K562 (cell line): Measurements from ENCODE around the gene CDH6. TPM values are rescaled to one million over a fixed set of nuclear protein-coding genes. Genes with fewer than 3 reads are reported as not detected.

Experiments used
- ATAC-seq: fragments of 200-7000 bp; cut with Tn5 transposase; 3 replicates; pipeline ENCODE4 v1.9.1; 2020; ENCODE audit warnings: moderate library complexity
- BruUV-seq: library from RNA; stranded (reverse); fragments of 400-500 nt; replicated peaks from 2 replicates; lab custom pipeline; 2021; lab: Mats Ljungman, UMichigan
- CTCF ChIA-PET: fragments of 300-600 bp; formaldehyde crosslinking; extraction: SDS; loops from one replicate; lab custom pipeline; 2021; ENCODE audit warnings: low intra/inter-chr PET ratio; lab: Yijun Ruan, JAX
- POLR2A ChIA-PET: fragments of 300-600, 350-650 bp; sonication (Branson Sonifier 250); formaldehyde crosslinking; extraction: SDS; loops from one replicate; lab custom pipeline; 2021; ENCODE audit warnings: antibody characterized with exemption, inconsistent platforms; lab: Yijun Ruan, JAX
- DNase-seq, 4 experiments: peaks; one replicate each; pipeline versions ENCODE4 v3.0.0 to v3.0.0-alpha.2; 2011 to 2018; ENCODE audit warnings: low spot score in 3 of 4, mixed read lengths in 3 of 4; ENCODE audit errors: extremely low read depth in 1 of 4
- FAIRE-seq: peaks from 2 replicates; lab custom pipeline; 2011; peaks lifted over from hg19 to GRCh38; lab: Jason Lieb, UNC
- H2AFZ ChIP-seq: 2 replicates; pipeline ENCODE4 v1.6.0; 2011; ENCODE audit warnings: low read depth, low read length, control low read depth, inconsistent platforms
- H3K27ac ChIP-seq: fragments of 200-600 bp; 3 replicates; pipeline ENCODE4 v1.8.0; 2011; ENCODE audit warnings: low read depth, mild to moderate bottlenecking, control low read depth, inconsistent platforms, low read length, moderate library complexity, mixed read lengths; ENCODE audit errors: extremely low read depth
- H3K27me3 ChIP-seq, 2 experiments: fragments of 300-600 bp in 1 of 2; 2 replicates in 1 of 2; 3 replicates in 1 of 2; pipeline versions ENCODE4 v1.6.0 to v1.8.0; 2011; ENCODE audit warnings: inconsistent platforms in 2 of 2, low read length in 2 of 2, mild to moderate bottlenecking in 1 of 2, mixed read lengths in 1 of 2, moderate library complexity in 1 of 2; ENCODE audit not compliant: control insufficient read depth in 2 of 2, insufficient read depth in 2 of 2
- H3K36me3 ChIP-seq: fragments of 300-600 bp; 3 replicates; pipeline ENCODE4 v1.8.0; 2011; ENCODE audit warnings: mild to moderate bottlenecking, low read length, inconsistent platforms; ENCODE audit not compliant: control insufficient read depth, insufficient read depth
- H3K4me1 ChIP-seq, 2 experiments: fragments of 200-600 bp in 1 of 2; replicated peaks in 1 of 2; 2 replicates in 1 of 2; 3 replicates in 1 of 2; pipeline versions ENCODE4 v1.5.1 to v1.8.0; 2011; ENCODE audit warnings: inconsistent platforms in 2 of 2, low read length in 2 of 2, mild to moderate bottlenecking in 1 of 2, mixed read lengths in 1 of 2, moderate library complexity in 1 of 2; ENCODE audit not compliant: control insufficient read depth in 2 of 2, insufficient read depth in 2 of 2
- H3K4me2 ChIP-seq: 2 replicates; pipeline ENCODE4 v1.6.1; 2011; ENCODE audit warnings: low read length, control low read depth, inconsistent platforms, mixed read lengths; ENCODE audit not compliant: insufficient read depth
- H3K4me3 ChIP-seq: fragments of 200-600 bp; sonication (generic), shearing (Covaris generic); 2 replicates; pipeline ENCODE4 v1.5.1; 2016; ENCODE audit warnings: control low read depth, inconsistent platforms
- H3K79me2 ChIP-seq: fragments of 200-600 bp; 3 replicates; pipeline ENCODE4 v1.8.0; 2011; ENCODE audit warnings: low read length, inconsistent platforms; ENCODE audit not compliant: control insufficient read depth, insufficient read depth
- H3K9ac ChIP-seq, 2 experiments: 2 replicates each; pipeline versions ENCODE4 v1.6.0 to v1.6.1; 2011; ENCODE audit warnings: low read depth in 2 of 2, low read length in 2 of 2, control low read depth in 1 of 2, inconsistent platforms in 1 of 2, mild to moderate bottlenecking in 1 of 2, mixed read lengths in 1 of 2; ENCODE audit not compliant: insufficient read depth in 1 of 2
- H3K9me1 ChIP-seq: one replicate; pipeline ENCODE4 v1.6.0; 2011; ENCODE audit warnings: inconsistent platforms, mild to moderate bottlenecking, low read length, moderate library complexity; ENCODE audit not compliant: control insufficient read depth, insufficient read depth
- H3K9me3 ChIP-seq: replicated peaks from 2 replicates; pipeline ENCODE4 v1.5.1; 2011; ENCODE audit warnings: low read depth, low read length, inconsistent platforms; ENCODE audit not compliant: control insufficient read depth, insufficient read depth
- H4K20me1 ChIP-seq: replicated peaks from 2 replicates; pipeline ENCODE4 v1.6.1; 2011; ENCODE audit warnings: low read length, inconsistent platforms, mixed read lengths; ENCODE audit not compliant: control insufficient read depth, insufficient read depth
- CBX2 ChIP-seq: fragments of 200-600 bp; sonication (generic); IDR thresholded peaks from one replicate; pipeline ENCODE4 v1.6.1; 2012; ENCODE audit warnings: mild to moderate bottlenecking, low read length, inconsistent platforms; ENCODE audit not compliant: insufficient read depth, poor library complexity, severe bottlenecking
- CHD2 ChIP-seq: IDR thresholded peaks from 2 replicates; pipeline ENCODE4 v1.6.1; 2011; ENCODE audit warnings: low read depth, low read length
- E2F5 ChIP-seq: sonication (generic); formaldehyde crosslinking; IDR thresholded peaks from 2 replicates; pipeline ENCODE4 v1.8.0; 2022; ENCODE audit warnings: mild to moderate bottlenecking, missing genetic modification reagents
- GABPB2 ChIP-seq: fragments of 250-450 bp; sonication (Bioruptor Pico); conservative IDR thresholded peaks from 2 replicates; pipeline ENCODE4 v1.5.1; 2021; ENCODE audit warnings: mild to moderate bottlenecking
- LCOR ChIP-seq: sonication (generic); formaldehyde crosslinking; IDR thresholded peaks from 2 replicates; pipeline ENCODE4 v1.8.0; 2022; ENCODE audit warnings: mild to moderate bottlenecking, missing genetic modification reagents
- RBM14 ChIP-seq: fragments of 200-400 bp; formaldehyde crosslinking; IDR thresholded peaks from 2 replicates; pipeline ENCODE4 v1.6.1; 2018; ENCODE audit warnings: low read depth, mild to moderate bottlenecking, low read length, moderate library complexity, borderline replicate concordance; ENCODE audit not compliant: insufficient read depth
- RFX1 ChIP-seq: fragments of 450-650 bp; IDR thresholded peaks from 2 replicates; pipeline ENCODE4 v1.6.1; 2016; ENCODE audit warnings: mild to moderate bottlenecking, moderate library complexity
- WGBS: fragments of 100-300 bp; shearing (Covaris generic); methylation state at CpG from one replicate; pipeline ENCODE4 v1.1.6; 2016; ENCODE audit warnings: low coverage, mixed read lengths; ENCODE audit not compliant: insufficient coverage; ENCODE audit errors: missing lambda C conversion rate; 5-methylcytosine and 5-hydroxymethylcytosine counted together
- in situ Hi-C: fragments of 300-500 bp; cut with MboI; formaldehyde crosslinking; loops from 4 replicates; pipeline ENCODE4 v1.15.0; 2018; ENCODE audit warnings: inconsistent platforms, mixed read lengths
- intact Hi-C: fragments of 100-400 bp; cut with micrococcal nuclease; formaldehyde crosslinking; loops from 2 replicates; pipeline ENCODE4 v1.14.2; 2022
- polyA plus RNA-seq, 8 experiments: library from polyadenylated mRNA; depleted of rRNA in 4 of 8; stranded (reverse) in 5 of 8; unstranded in 3 of 8; fragments of >200 nt; fragmentation: Nextera tagmentation in 2 of 8; fragmentation: Illumina TruSeq in 1 of 8; extraction: Ambion mirVana in 2 of 8; extraction: Trizol in 1 of 8; gene quantifications; 2 replicates each; pipeline versions ENCODE4 v1.2.1 to v1.2.3, GENCODE V29; 2011 to 2014; ENCODE audit warnings: inconsistent platforms in 1 of 8, missing spikeins in 1 of 8
- total RNA-seq, 7 experiments: library from RNA; depleted of rRNA in 6 of 7; stranded (reverse); fragments of >200 nt in 6 of 7; fragmentation: Illumina TruSeq in 2 of 7; extraction: Trizol in 2 of 7; gene quantifications; 2 replicates each; pipeline versions ENCODE4 v1.2.1 to v1.2.3, GENCODE V29; 2011 to 2021; ENCODE audit warnings: low replicate concordance in 1 of 7

CDH6 gene
- total and polyA plus RNA-seq, 9 of the 15 experiments (the other 6 are each of a cell fraction or from before 2014, with no cell fraction given), result not detected

GRCh38 chr5:31300501-31300900 is 107.0 kb downstream of the CDH6 start:
- Histone ChIP-seq H3K4me2 (no peak overlapping the region), H2AFZ (no peak overlapping the region), H3K36me3 (no peaks in the 10 kb centered on the region), H3K79me2 (no peaks in the 10 kb centered on the region), H4K20me1 (no peaks in the 10 kb centered on the region), H3K27me3 (no peaks in the 10 kb centered on the region; a peak in 1 of 5 replicates), H3K9me1 (no peaks in the 10 kb centered on the region)
- DNase-seq, result no peak
- intact Hi-C loops, result no loop called here
- no TSS peak for BruUV-seq
- 0% methylated on average over 1 of the region's 1 CpG for WGBS
- TF ChIP-seq RFX1, result no peak
- TF ChIP-seq, all 486 proteins: peak for 0
- in situ Hi-C loops, result no loop called here
- ChIA-PET POLR2A (no interaction called here), CTCF (no interaction called here)
- no peak for ATAC-seq
- H3K4me3 ChIP-seq, result no peak overlapping the region
- no peak overlapping the region for H3K9ac ChIP-seq
- H3K9me3 ChIP-seq, result no peaks in the 10 kb centered on the region
- H3K27ac ChIP-seq, result no peak overlapping the region
- H3K4me1 ChIP-seq, result no peaks in the 10 kb centered on the region
- FAIRE-seq, result no peak

GRCh38 chr5:31301833-31302232 is 108.3 kb downstream of the CDH6 start:
- FAIRE-seq (no peak), ATAC-seq (no peak), DNase-seq (no peak)
- POLR2A ChIA-PET, result no interaction called here
- BruUV-seq, result no TSS peak
- Histone ChIP-seq H3K9me3 (no peaks in the 10 kb centered on the region), H2AFZ (no peak overlapping the region), H3K4me1 (no peaks in the 10 kb centered on the region), H3K4me2 (no peak overlapping the region), H4K20me1 (no peaks in the 10 kb centered on the region), H3K79me2 (no peaks in the 10 kb centered on the region), H3K4me3 (no peak overlapping the region), H3K9ac (no peak overlapping the region), H3K36me3 (no peaks in the 10 kb centered on the region), H3K27ac (no peak overlapping the region), H3K9me1 (no peaks in the 10 kb centered on the region), H3K27me3 (no peaks in the 10 kb centered on the region; a peak in 1 of 5 replicates)
- in situ Hi-C loops (no loop called here), intact Hi-C loops (no loop called here)
- WGBS, result under 1% methylated on average over 5 of the region's 5 CpGs
- TF ChIP-seq GABPB2 (no peak), RBM14 (no peak), E2F5 (CRISPR knock-in tag) (no peak), CHD2 (no peak), CBX2 (no peak), LCOR (CRISPR knock-in tag) (no peak)
- CTCF ChIA-PET, result no interaction called here
